LNCaP clone FGC (cell line): ENCODE data around the gene SLC2A4RG.
A peak's percentile ranks its signal among the peaks of the same experiment; 100 is the strongest.
"Not testable (repeated sequence)": the region's sequence is repeated elsewhere in the genome, so short reads cannot be mapped to it uniquely, and the experiment has no call there.

ENCODE experiments used
- DNase-seq: peaks from one replicate; pipeline ENCODE4 v3.0.0-alpha.2; 2011; ENCODE audit warnings: low read depth
- H3K4me3 ChIP-seq: 2 replicates; pipeline ENCODE4 v1.5.1; 2011; ENCODE audit warnings: mild to moderate bottlenecking, low read depth, low read length, control low read depth
- TF ChIP-seq, protein P1 (sequence below): IDR thresholded peaks from 2 replicates; pipeline ENCODE4 v1.5.1; 2012; ENCODE audit warnings: mild to moderate bottlenecking; ENCODE audit not compliant: control insufficient read depth, insufficient read depth; ENCODE audit errors: extremely low read depth

SLC2A4RG gene

DNA sequence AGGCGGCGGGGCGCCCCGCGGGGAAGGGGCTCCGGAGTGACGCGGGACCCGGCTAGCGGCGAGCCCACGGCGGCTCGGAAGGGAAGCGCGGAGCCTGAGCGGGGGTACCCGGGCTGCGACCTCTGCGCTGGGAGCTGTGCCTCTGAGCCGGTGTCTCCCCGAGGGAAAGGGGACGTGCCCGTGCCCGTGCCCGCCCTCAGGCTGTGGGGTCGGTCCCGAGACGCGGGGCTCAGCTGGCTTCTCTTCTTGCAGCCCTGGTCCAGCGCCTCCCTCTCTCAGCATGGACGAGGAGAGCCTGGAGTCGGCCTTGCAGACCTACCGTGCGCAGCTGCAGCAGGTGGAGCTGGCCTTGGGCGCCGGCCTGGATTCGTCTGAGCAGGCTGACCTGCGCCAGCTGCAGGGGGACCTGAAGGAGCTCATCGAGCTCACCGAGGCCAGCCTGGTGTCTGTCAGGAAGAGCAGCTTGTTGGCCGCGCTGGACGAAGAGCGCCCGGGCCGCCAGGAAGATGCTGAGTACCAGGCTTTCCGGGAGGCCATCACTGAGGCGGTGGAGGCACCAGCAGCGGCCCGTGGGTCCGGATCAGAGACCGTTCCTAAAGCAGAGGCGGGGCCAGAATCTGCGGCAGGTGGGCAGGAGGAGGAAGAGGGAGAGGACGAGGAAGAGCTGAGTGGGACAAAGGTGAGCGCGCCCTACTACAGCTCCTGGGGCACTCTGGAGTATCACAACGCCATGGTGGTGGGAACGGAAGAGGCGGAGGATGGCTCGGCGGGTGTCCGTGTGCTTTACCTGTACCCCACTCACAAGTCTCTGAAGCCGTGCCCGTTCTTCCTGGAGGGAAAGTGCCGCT, 31.1 kb upstream of the SLC2A4RG start:
- TF ChIP-seq, protein P1, sequence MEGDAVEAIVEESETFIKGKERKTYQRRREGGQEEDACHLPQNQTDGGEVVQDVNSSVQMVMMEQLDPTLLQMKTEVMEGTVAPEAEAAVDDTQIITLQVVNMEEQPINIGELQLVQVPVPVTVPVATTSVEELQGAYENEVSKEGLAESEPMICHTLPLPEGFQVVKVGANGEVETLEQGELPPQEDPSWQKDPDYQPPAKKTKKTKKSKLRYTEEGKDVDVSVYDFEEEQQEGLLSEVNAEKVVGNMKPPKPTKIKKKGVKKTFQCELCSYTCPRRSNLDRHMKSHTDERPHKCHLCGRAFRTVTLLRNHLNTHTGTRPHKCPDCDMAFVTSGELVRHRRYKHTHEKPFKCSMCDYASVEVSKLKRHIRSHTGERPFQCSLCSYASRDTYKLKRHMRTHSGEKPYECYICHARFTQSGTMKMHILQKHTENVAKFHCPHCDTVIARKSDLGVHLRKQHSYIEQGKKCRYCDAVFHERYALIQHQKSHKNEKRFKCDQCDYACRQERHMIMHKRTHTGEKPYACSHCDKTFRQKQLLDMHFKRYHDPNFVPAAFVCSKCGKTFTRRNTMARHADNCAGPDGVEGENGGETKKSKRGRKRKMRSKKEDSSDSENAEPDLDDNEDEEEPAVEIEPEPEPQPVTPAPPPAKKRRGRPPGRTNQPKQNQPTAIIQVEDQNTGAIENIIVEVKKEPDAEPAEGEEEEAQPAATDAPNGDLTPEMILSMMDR, result no peak
- no peak for DNase-seq
- peak overlapping the region; percentile 95 for H3K4me3 ChIP-seq

DNA sequence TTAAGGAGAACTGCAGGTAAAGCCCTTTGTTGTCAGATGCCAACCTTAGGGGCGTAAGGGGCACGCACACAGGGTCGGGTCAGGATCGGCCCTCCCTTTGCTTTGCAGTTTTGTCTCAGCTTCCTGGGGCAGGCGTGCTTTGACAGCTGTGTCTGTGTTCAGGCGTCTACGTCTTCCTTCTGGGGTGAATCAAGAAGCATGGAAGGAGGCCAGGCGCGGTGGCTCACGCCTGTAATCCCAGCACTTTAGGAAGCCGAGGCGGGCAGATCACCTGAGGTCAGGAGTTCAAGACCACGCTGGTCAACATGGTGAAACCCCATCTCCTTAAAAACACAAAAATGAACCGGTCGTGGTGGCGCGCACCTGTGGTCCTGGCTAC, 30.4 kb upstream of the SLC2A4RG start:
- H3K4me3 ChIP-seq, result peak overlapping the region; percentile 95
- TF ChIP-seq, protein P1, result no peak
- DNase-seq, result no peak

DNA sequence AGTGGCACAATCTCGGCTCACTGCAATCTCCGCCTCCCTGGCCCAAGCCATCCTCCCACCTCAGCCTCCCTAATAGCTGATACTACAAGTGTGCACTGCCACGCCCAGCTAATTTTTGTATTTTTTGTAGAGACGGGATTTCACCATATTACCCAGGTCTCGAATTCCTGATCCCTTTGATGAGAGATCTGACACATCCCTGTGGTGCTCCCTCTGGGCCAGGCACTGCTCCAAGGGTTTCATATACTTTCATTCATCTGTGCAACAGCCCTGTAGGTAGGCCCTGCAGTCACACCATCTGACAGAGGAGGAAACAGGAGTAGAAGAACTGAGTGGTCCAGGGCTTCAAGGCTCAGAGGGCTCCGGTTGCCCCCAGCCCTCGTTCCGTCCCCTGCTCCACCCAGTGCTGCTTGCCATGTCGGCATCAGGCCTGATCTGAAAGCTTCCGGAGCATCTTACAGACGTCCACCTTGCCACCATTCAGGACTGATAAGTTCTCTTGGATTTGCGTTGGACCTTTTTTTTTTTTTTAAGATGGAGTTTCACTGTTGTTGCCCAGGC, 28.4 kb upstream of the SLC2A4RG start:
- TF ChIP-seq, protein P1, result no peak
- DNase-seq, result no peak
- no peak overlapping the region for H3K4me3 ChIP-seq

DNA sequence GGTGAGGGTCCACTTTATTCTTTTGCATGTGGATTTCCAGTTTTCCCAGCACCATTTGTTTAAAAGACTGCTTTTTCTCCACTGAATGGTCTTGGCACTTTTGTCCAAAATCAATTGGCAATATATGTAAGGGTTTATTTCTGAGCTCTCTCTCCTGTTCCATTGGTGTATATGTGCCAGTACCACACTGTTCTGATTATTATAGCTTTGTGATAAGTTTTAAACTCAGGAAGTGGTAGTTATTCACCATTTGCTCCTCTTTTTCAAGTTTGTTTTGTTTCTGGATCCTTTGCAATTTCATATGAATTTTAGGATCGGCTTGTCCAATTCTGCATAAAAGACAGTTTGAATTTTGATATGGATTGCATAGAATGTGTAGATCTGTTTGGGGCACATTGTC, 27.4 kb upstream of the SLC2A4RG start:
- DNase-seq, result no peak
- H3K4me3 ChIP-seq, result no peak overlapping the region
- TF ChIP-seq, protein P1, result no peak

DNA sequence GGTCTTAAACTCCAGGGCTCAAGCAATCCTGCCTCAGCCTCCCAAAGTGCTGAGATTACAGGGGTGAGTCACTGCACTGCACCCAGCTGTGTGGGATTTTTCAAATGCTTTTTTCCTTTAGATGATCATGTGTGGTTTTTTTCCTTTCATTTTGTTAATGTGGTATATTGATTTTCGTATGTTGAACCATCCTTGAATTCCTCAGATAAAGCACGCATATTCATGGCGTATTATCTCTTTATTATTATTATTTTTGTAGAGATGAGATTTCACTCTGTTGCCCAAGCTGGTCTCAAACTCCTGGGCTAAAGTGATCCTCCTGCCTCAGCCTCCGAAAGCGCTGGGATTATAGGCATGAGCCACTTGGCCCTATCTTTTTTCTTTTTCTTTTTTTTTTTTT, 24.7 kb upstream of the SLC2A4RG start:
- DNase-seq, result no peak
- H3K4me3 ChIP-seq, result no peak overlapping the region
- TF ChIP-seq, protein P1, result no peak

DNA sequence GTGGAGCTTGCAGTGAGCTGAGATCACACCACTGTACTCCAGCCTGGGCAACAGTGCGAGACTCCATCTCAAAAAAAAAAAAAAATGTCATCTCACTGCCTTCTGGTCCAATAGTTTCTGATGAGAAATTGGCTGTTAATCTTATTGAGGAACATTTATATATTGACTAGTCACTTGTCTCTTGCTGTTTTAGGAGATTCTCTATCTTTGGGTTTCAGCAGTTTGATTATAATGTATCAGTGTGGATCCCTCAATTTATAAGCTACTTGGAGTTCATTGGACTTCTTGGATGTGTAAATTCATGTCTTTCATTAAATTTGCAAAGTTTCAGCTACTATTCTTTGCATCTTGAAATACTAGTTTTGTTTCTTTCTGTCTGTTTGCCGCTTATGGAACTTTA, 20.6 kb upstream of the SLC2A4RG start:
- no peak overlapping the region for H3K4me3 ChIP-seq
- TF ChIP-seq, protein P1, result no peak
- DNase-seq, result no peak

DNA sequence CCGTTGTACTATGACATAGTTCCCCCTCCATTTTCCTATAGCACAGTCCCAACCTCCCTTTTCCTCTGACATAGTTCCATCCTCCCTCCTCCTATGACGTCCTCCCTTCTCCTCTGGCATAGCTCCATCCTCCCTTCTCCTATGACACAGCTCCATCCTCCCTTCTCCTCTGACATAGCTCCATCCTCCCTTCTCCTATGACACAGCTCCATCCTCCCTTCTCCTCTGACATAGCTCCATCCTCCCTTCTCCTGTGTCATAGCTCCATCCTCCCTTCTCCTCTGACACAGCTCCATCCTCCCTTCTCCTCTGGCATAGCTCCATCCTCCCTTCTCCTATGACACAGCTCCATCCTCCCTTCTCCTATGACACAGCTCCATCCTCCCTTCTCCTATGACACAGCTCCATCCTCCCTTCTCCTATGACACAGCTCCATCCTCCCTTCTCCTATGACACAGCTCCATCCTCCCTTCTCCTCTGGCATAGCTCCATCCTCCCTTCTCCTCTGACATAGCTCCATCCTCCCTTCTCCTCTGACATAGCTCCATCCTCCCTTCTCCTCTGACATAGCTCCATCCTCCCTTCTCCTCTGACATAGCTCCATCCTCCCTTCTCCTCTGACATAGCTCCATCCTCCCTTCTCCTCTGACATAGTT, 16.5 kb upstream of the SLC2A4RG start:
- not testable (repeated sequence) for H3K4me3 ChIP-seq, DNase-seq

DNA sequence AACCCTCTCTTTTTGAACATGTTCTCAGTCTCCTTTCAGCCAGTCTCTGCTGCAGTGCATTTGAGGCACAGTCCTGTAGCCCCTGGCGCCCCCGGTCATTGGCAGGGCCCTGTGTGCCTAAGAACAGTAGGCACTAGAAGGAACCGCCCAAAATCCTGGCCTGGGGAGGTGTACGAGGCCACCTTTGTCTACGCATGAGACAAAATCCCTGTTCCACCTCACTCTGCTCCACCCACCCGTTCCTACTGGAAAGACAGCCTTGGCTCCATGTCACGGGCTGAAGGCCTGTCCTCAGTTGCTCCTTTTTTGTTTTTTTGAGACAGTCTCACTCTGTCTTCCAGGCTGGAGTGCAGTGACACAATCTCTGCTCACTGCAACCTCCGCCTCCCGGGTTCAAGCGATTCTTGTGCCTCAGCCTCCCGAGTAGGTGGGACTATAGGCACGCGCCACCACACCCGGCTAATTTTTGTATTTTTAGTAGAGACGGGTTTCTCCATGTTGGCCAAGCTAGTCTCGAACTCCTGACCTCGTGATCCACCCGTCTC, 9.3 kb upstream of the SLC2A4RG start:
- not testable (repeated sequence) for H3K4me3 ChIP-seq, DNase-seq
